ENCODE data around the gene WSCD2.

Gene WSCD2

GRCh38 chr12:108119974-108120862 is 8.9 kb upstream of the WSCD2 start:
- no peak for DNase-seq (ENCODE audit: low read depth)
- TF ChIP-seq CTCF (IDR thresholded peaks at IDR 0.05; ENCODE audit: insufficient read depth, low read depth, low read length, missing control alignments): no peak
- no peak overlapping the region for H3K4me3 ChIP-seq (ENCODE audit: low read depth, low read length)

GRCh38 chr12:108120863-108121165 is 8.3 kb upstream of the WSCD2 start:
- TF ChIP-seq CTCF (IDR thresholded peaks at IDR 0.05; ENCODE audit: insufficient read depth, low read depth, low read length, missing control alignments): no peak
- no peak for DNase-seq (ENCODE audit: low read depth)
- H3K4me3 ChIP-seq (ENCODE audit: low read depth, low read length): no peak overlapping the region

GRCh38 chr12:108121320-108121719 is 7.8 kb upstream of the WSCD2 start:
- DNase-seq (ENCODE audit: low read depth): no peak
- TF ChIP-seq CTCF (IDR thresholded peaks at IDR 0.05; ENCODE audit: insufficient read depth, low read depth, low read length, missing control alignments): no peak
- no peak overlapping the region for H3K4me3 ChIP-seq (ENCODE audit: low read depth, low read length)

DNA sequence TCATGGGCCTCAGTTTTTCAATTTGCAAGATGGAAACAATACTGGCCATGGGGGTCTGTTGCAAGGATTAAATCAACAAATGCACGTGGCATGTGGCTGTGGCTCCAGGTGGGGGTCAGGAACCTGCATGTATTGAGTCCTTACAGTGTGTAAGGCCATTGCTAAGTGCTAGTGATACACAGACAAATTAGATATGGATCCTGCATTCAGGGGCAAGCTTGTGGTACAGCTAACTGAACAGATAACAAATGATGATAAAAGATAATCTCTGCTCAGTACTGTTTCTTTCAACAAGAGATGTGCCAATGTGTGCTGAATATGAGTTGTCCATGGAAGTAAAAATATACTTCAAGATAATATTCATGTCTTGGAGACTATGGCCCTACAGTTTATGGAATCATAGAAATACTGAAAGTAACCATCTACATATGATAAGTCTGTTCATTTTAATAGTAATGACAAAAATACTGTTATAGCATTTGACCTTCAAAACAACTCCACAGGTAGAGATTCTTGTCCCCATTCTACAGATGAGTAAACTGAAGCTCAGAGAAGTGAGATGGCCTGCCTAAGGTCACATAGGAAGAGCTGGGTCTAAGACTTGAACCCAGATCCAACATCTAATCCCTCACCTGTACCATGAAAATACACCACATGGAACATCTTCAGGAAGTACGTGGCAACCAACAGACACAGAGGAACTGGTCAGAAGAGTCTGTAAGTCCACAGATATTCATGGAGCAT is 7.2 kb upstream of the WSCD2 start:
- no peak for DNase-seq (ENCODE audit: low read depth)
- H3K4me3 ChIP-seq (ENCODE audit: low read depth, low read length): no peak overlapping the region
- no peak for TF ChIP-seq CTCF (IDR thresholded peaks at IDR 0.05; ENCODE audit: insufficient read depth, low read depth, low read length, missing control alignments)

- DNase-seq (ENCODE audit: low read depth): no peak
- TF ChIP-seq CTCF (IDR thresholded peaks at IDR 0.05; ENCODE audit: insufficient read depth, low read depth, low read length, missing control alignments): no peak
- H3K4me3 ChIP-seq (ENCODE audit: low read depth, low read length): no peak overlapping the region
These were observed 6.4 kb upstream of the WSCD2 start for GRCh38 chr12:108122644-108123043.

DNA sequence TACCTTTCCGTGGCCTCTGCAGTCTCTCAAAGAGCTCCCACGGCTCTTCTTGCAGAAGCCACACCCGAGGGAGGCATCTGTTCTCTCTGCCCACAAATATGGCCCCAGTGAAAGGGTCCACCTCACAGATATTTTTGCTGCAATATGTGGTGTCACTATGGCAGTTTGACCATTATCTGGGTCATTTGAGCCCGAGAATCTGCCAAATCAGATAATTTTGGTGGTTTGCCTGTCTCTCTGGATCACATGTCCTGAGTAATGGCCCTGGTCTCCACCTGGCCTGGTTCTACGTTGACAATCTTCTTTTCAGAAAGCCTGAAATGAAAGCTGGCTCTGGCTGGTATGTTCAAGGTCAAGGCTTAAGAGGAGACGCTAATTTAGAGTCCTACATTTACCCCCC is 5.7 kb upstream of the WSCD2 start:
- H3K4me3 ChIP-seq (ENCODE audit: low read depth, low read length): no peak overlapping the region
- DNase-seq (ENCODE audit: low read depth): no peak
- no peak for TF ChIP-seq CTCF (IDR thresholded peaks at IDR 0.05; ENCODE audit: insufficient read depth, low read depth, low read length, missing control alignments)

Data from GM12865 (cell line).